ENCODE results near the gene CDR2.
A peak's percentile ranks its signal among the peaks of the same experiment; 100 is the strongest.

Gene CDR2

DNA sequence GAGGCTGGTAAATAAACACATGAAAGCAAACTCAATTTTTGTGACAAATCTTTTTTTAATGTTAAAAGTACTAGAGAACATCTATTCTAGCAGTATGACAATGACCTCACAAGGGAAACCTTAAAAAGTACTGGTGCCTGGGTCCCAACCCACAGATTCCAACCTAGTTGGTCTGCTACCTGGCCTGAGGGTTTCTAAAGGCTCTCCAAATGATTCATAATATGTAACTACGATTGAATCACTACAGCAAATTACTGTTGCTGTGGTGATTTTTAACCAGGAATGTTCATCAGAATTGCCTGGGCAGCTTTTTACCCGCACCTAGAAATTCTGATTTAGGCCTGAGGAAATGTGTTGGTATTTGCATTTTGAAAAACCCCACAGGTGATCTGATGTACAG lies 26.1 kb downstream of the CDR2 start:
- DNase-seq, result no peak

- DNase-seq, result no peak
These were observed 27.2 kb downstream of the CDR2 start for GRCh38 chr16:22347100-22347820.

DNA sequence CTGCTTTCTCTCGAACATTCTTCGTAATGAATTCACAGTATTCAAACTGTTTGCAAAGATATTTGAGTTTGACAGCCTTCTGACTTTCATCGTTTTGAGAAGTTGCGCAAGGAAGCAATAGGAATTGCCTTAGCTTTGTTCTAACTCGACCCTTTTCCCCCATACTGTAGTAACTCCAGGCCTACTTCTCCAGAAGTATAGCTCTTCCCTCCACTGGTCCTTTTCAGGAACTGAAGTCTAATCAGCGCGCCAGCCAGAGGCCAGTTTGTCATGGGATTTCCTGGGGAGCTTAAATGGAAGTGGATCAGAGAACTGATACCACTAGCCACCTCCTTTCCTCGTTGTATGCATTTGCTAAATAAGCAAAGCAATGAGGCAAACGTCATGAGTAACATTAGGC lies 27.9 kb downstream of the CDR2 start:
- DNase-seq, result peak; percentile 81 to 84

DNA sequence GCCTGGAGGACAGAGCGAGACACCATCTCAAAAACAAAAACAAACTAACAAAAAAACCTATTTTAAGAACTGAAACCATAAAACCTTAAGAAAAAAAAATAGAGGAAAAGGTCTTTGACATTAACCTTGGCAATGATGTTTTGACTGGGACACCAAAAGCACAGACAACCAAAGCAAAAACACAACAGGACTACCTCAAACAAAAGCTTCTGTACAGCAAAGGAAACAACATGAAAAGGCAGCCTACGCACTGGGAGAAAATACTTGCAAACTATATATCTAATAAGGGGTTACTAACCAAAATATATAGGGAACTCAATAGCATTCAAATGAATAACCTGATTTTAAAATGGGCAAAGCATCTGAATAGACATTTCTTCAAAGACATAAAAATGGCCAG lies 32.3 kb downstream of the CDR2 start:
- no peak for DNase-seq

DNA sequence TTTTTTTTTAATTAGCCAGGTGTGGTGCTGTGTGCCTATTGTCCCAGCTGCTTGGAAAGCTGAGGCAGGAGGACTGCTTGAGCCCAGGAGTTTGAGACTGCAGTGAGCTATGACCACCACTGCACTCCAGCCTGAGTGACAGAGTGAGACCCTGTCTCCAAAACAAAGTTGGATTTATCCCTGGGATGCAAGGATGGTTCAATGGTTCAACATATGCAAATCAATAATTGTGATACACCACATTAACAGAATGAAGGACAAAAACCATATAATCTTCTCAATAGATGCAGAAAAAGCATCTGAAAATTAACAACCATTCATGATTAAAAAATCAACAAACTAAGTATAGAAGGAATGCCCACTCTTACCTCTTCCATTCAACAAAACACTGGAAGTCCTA lies 33.5 kb downstream of the CDR2 start:
- no peak for DNase-seq

DNA sequence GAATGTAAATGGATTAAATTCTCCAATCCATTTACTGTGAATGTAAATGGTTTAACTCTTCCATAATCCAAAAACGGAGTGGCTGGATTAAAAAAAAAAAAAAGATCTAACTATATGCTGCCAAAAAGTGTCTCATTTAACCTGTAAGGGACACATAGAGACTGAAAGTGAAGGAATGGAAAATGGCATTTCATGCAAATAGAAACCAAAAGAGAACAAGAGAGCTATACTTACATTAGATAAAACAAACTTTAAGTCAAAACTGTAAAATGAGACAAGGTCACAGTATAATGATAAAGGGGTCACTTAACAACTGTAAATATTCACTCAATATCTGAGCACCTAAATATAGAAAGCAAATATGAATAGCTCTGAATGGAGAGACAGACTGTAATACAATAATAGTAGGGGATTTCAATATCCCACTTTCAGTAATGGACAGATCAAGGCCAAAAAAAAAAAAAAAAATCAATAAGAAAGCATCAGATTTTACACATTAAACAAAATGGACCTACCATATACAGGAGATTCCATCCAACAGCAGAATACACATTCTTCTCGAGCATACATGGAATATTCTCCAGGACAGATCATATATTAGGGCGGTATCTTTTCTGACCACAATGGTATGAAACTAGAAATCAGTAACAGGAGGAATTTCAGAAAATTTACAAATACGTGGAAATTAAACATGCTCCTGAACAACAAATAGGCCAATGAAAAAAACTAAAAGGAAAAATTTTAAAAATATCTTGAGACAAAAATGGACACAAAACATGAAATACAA lies 36.4 kb downstream of the CDR2 start:
- DNase-seq, result no peak

DNA sequence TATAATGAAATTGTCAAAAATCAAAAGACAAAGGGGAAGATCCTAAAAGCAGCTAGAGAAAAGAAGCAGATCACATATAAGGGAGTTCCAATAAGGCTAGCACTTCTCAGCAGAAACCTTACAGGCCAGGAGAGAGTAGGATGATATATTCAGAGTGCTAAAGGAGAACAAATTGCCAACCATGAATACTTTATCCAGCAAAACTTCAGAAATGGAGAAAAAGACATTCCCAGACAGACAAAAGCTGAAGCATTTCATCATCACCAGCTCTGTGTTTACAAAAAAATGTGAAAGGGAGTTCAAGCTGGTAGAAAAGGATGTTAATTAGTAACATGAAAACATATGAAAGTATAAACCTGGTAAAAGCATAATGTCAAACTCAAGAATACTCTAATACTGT lies 37.4 kb downstream of the CDR2 start:
- no peak for DNase-seq

DNA sequence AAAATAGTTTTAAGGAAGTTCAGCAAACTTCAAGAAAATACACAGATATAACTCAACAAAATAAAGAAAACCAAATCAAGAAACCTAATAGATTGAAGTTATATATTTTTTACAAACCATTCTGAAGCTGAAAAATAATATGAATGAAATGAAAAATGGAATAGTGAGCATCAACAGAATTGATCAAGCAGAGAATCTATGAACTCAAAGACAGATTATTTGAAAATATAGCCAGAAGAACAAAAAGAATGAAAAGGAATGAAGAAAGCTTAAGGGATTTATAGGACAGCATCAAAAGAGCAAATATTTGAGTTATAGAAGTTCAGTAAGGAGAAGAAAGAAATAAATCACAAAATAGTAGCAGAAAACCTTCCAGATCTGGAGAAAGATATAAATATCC lies 37.8 kb downstream of the CDR2 start:
- DNase-seq, result no peak

DNA sequence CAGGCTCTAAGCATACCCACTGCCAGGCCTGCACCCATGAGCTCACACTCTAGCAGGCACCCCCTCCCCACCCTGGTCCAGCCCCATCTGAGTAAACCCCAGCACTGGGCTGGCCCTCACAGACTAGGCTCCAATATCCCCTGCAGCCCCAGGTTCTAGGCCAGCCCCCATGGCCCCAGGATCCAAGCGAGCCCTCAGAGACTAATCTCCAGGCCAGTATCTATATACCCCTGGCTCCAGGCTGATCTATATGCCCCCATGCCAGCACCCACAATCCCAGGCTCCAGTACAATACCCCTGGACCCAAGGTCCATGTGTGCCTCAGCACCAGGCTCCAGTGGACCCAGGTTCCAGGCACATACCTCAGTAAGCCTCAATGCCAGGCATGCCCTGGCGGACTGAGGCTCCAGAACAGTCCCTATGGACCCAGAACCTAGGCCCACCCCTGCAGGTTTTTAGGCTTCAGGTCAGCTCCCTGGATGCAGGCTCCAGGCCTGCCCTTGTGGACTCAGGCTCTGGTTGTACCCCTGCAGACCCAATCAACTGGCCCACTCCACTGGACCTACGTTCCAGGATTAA lies 38.7 kb downstream of the CDR2 start:
- no peak for DNase-seq

DNA sequence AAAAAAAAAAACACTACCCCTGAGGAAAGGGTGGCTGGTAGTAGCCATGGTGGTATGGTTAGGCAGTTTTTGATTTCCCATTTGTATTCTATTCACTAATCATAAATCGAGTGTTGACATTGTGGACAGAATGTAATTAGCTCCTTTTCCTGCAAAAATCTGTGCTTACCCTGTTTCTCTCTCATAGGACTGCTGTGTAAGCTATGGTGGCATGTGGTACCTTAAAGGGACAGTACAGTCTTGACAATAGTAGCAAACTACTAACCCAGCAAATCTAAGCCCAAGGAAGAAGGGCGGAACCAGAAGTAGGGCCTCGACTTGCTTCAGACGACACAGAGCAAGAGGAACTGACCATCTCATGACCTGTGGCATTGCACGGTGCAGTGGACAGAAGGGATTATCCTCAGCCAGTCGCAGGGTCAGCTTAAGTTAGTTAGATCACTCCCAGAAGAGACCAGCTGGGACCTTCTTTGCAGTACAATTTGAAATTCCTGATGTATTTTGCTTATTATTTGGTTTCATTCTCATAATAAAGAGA lies 40.9 kb downstream of the CDR2 start:
- DNase-seq, result peak; percentile 60 to 72

- peak; percentile 35 to 43 for DNase-seq
These were observed 44.1 kb downstream of the CDR2 start for GRCh38 chr16:22330326-22330725.

GRCh38 chr16:22329199-22329695 lies 45.2 kb downstream of the CDR2 start:
- DNase-seq, result no peak

GRCh38 chr16:22328081-22328725 lies 46.2 kb downstream of the CDR2 start:
- no peak for DNase-seq

GRCh38 chr16:22327446-22327775 lies 47.0 kb downstream of the CDR2 start:
- no peak for DNase-seq

DNA sequence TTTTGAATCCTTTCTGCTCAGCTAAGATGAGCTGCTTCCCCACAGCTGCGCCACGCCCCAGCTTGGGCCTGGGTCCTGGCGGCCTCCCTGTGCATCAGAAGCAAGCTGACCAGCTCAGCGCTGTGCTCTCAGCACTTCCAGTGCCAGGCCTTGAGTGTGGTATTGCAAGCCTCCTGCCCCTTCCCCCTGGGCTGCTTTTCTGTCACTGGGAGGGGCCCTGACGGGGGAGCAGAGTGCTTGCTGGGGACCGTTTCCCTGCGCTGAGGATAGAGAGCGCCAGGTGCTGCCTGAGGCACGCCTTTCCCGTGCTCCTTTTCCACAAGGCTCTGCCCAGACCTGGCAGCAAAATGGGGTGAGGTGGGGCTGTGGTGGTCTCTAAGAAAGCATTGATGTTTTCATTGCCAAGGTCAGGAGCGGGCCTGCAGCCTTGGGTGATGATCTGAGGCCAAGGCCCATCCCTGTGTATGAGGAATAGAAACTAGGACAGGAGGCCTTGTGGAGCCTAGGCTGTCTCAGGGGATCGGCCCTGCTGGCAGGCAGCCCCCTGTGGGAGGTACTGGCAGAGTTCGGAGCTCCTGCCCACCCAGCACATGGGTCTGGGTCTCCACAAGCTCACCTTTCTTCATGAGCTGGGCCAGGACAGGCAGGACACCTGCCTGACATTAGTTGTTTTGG lies 47.5 kb downstream of the CDR2 start:
- no peak for DNase-seq

DNA sequence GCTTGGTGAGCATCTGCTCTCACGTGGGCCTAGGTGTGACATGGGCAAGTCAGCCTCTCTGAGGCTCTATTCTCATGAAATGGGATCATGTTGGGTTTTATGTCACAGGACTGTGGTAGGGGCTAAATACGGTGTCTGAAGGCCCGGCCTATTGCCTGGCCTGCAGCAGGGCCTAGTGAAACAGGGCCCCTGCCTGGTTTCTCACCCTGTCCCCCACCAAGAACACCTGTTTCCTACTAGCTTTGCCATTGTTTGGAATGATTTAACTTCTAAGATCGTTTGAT lies 48.1 kb downstream of the CDR2 start:
- no peak for DNase-seq

DNA sequence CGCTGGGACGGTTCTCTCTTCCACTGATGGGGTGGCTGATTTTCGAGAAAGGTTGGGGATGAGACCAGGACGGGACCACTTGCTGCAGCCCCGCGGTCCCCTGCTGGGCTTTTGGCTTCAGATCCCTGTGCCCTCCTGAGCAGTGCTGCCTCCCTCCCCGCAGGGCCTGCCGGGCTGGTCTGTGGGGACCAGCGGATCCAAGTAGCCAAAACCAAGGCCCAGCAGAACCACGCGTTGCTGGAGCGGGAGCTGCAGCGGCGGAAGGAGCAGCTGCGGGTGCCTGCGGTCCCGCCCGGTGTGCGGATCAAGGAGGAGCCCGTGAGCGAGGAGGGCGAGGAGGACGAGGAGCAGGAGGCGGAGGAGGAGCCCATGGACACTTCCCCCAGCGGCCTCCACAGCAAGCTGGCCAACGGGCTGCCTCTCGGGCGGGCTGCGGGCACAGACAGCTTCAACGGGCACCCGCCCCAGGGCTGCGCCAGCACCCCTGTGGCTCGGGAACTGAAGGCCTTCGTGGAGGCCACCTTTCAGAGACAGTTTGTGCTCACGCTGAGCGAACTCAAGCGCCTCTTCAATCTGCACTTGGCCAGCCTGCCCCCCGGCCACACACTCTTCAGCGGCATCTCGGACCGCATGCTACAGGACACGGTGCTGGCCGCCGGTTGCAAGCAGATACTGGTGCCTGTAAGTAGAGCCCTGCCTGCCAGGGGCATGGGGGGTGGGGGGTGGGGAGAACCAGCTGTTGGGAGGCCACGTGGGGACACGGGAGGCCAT lies 48.6 kb downstream of the CDR2 start:
- DNase-seq, result no peak

GRCh38 chr16:22324787-22325597 lies 49.4 kb downstream of the CDR2 start:
- DNase-seq, result no peak

- DNase-seq, result no peak
These were observed 50.2 kb downstream of the CDR2 start for GRCh38 chr16:22323959-22324786.

Data from inflammatory macrophage treated with lipopolysaccharide for 1 hour (primary cell).